Endothelial cell (in vitro differentiated cells): ENCODE measurements around the gene SLC25A46. TPM values are rescaled to one million over a fixed set of nuclear protein-coding genes. Genes with fewer than 3 reads are reported as not detected.
"Not testable (repeated sequence)": the region's sequence is repeated elsewhere in the genome, so short reads cannot be mapped to it uniquely, and the experiment has no call there.

ENCODE experiments used
- DNase-seq: peaks from one replicate; pipeline ENCODE4 v3.0.0; 2021; ENCODE audit warnings: low spot score
- H3K27ac Mint-ChIP-seq: one replicate; pipeline ENCODE4 v1.8.0; 2021; ENCODE audit warnings: mixed read lengths, inconsistent platforms; ENCODE audit not compliant: unreplicated experiment
- H3K27me3 Mint-ChIP-seq: one replicate; pipeline ENCODE4 v1.8.0; 2021; ENCODE audit warnings: mild to moderate bottlenecking, moderate library complexity, mixed read lengths, inconsistent platforms; ENCODE audit not compliant: unreplicated experiment
- H3K36me3 Mint-ChIP-seq: one replicate; pipeline ENCODE4 v1.8.0; 2021; ENCODE audit warnings: mild to moderate bottlenecking, low read depth, mixed read lengths, inconsistent platforms; ENCODE audit not compliant: unreplicated experiment
- H3K4me1 Mint-ChIP-seq: one replicate; pipeline ENCODE4 v1.8.0; 2021; ENCODE audit warnings: mild to moderate bottlenecking, mixed read lengths, inconsistent platforms; ENCODE audit not compliant: unreplicated experiment
- H3K4me3 Mint-ChIP-seq: one replicate; pipeline ENCODE4 v1.8.0; 2021; ENCODE audit warnings: mild to moderate bottlenecking, mixed read lengths, inconsistent platforms; ENCODE audit not compliant: unreplicated experiment
- H3K9me3 Mint-ChIP-seq: one replicate; pipeline ENCODE4 v1.8.0; 2021; ENCODE audit warnings: mixed read lengths, inconsistent platforms; ENCODE audit not compliant: unreplicated experiment
- total RNA-seq: library from RNA; stranded (reverse); fragmentation: NEBNext Ultra II Directional; extraction: Animal tissue kit (Norgen Biotek cat#: 25700); gene quantifications from one replicate; pipeline ENCODE4 v1.2.1, GENCODE V29; 2021; ENCODE audit not compliant: unreplicated experiment
- TF ChIP-seq, protein P1 (sequence below): fragments of 200-600 bp; sonication (generic); IDR thresholded peaks from one replicate; pipeline ENCODE4 v1.5.0; 2021; ENCODE audit warnings: antibody characterized with exemption; ENCODE audit not compliant: unreplicated experiment

The SLC25A46 gene
- total RNA-seq, 1 donor from 2014 or later = 31.6 TPM

DNA sequence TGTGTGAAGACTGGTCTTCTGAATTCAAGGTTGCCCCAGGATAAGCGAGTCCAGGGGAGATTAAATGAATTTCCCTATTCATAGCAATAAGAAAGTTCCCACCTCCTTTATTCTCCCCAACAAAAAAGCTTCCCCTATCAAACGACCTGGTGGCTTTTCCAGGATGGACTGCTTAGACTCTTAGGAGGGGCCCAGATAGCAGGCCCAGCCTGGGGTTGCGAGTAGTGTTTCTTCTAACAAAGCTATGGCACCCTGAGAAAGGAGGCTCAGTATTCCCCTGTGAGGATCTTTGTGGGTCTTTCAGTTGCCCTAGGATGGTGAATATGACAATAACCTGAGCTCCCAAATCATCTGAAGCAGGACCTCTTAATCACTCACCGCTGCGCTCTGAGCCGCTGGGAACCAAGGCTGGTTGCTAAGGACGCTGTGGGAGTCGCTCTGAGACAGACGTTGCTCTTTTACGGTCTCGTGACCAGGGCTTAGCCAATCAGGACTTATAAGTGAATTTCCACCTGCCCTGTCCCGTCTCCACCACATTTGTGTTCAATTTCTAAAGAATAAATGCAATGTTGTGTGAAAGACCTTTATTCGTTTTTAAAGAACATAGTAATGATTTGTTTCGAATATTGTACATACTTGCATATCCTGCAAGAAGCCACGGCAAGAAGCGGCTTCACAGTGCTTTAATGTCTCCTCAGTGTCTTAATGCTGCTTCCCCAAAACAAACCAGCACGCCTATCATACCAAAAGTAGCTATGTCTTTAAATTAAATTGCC lies 12.4 kb upstream of the SLC25A46 start, which contains the start of gene TMEM232:
TSS of gene TMEM232 (minus strand) at position 423 of the 776 bp plus-strand sequence. CDS start 59,319 bp downstream, outside the sequence.
- DNase-seq = peak; percentile 73
- no peaks in the 10 kb centered on the region for H3K9me3 Mint-ChIP-seq
- peak within 1 kb of the TSS; percentile 67 for H3K27ac Mint-ChIP-seq
- H3K36me3 Mint-ChIP-seq = no peaks in the 10 kb centered on the region
- TF ChIP-seq, protein P1, sequence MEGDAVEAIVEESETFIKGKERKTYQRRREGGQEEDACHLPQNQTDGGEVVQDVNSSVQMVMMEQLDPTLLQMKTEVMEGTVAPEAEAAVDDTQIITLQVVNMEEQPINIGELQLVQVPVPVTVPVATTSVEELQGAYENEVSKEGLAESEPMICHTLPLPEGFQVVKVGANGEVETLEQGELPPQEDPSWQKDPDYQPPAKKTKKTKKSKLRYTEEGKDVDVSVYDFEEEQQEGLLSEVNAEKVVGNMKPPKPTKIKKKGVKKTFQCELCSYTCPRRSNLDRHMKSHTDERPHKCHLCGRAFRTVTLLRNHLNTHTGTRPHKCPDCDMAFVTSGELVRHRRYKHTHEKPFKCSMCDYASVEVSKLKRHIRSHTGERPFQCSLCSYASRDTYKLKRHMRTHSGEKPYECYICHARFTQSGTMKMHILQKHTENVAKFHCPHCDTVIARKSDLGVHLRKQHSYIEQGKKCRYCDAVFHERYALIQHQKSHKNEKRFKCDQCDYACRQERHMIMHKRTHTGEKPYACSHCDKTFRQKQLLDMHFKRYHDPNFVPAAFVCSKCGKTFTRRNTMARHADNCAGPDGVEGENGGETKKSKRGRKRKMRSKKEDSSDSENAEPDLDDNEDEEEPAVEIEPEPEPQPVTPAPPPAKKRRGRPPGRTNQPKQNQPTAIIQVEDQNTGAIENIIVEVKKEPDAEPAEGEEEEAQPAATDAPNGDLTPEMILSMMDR = no peak
- H3K4me1 Mint-ChIP-seq = no peaks in the 10 kb centered on the region
- no peaks in the 10 kb centered on the region for H3K27me3 Mint-ChIP-seq
- peak within 1 kb of the TSS; percentile 90 for H3K4me3 Mint-ChIP-seq

DNA sequence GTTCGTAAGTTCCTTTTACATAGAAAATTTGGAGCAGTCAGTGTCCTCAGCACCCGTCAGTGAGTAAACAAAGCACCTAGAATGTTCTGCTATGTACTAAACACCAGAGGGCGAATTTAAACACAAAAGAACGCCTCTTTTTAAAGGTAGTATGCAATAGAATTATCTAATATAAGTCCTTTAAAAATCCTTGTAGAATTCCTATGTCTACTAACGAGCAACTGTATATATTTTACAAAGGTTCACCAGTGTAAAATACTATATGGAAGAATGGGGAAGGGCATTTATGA lies 11.8 kb upstream of the SLC25A46 start:
- Mint-ChIP-seq H3K4me1 (no peaks in the 10 kb centered on the region), H3K27ac (peak overlapping the region; percentile 67), H3K9me3 (no peaks in the 10 kb centered on the region), H3K27me3 (no peaks in the 10 kb centered on the region), H3K4me3 (peak overlapping the region; percentile 90), H3K36me3 (peaks cover 2% of the 10 kb centered on the region)
- no peak for DNase-seq
- TF ChIP-seq, protein P1 = no peak

DNA sequence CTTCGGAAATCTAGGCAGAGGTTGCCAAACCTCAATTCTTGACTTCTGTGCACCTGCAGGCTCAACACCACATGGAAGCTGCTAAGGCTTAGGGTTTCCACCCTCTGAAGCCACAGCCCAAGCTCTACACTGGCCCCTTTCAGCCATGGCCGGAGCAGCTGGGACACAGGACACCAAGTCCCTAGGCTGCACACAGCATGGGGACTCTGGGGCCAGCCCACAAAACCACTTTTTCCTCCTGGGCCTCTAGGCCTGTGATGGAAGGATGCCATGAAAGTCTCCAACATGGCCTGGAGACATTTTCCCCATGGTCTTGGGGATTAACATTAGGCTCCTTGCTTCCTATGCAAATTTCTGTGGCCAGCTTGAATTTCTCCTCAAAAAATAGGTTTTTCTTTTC lies 7.3 kb upstream of the SLC25A46 start:
- not testable (repeated sequence) for H3K9me3 Mint-ChIP-seq, H3K4me1 Mint-ChIP-seq

DNA sequence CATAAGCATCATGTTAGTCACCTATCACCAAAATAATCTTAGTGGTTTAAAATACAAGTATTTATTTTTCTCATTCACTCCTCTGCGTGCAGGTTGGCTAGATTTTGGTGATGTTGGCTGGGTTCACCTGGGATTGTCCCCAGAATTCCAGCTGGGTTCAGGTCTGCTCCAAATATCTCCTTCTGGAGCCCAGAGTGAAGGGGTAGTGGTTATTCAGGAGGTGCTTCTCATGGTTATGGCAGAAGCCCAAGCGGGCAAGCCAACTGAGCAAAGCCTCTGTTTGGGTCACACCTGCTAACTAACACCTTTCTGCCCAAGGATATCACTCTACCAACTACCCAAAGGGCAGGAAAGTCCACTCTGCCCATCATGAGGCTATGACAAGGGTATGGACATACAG lies 4.7 kb upstream of the SLC25A46 start:
- no peak for DNase-seq
- Mint-ChIP-seq H3K4me1 (peaks cover 6% of the 10 kb centered on the region), H3K9me3 (no peaks in the 10 kb centered on the region), H3K27ac (no peak overlapping the region), H3K36me3 (peaks cover 8% of the 10 kb centered on the region), H3K27me3 (peaks cover 11% of the 10 kb centered on the region), H3K4me3 (no peak overlapping the region)
- TF ChIP-seq, protein P1 = no peak

More for the DNA sequence above, 7.3 kb upstream of the SLC25A46 start:
- H3K36me3 Mint-ChIP-seq, H3K27me3 Mint-ChIP-seq, DNase-seq, H3K4me3 Mint-ChIP-seq, H3K27ac Mint-ChIP-seq: not testable (repeated sequence)

DNA sequence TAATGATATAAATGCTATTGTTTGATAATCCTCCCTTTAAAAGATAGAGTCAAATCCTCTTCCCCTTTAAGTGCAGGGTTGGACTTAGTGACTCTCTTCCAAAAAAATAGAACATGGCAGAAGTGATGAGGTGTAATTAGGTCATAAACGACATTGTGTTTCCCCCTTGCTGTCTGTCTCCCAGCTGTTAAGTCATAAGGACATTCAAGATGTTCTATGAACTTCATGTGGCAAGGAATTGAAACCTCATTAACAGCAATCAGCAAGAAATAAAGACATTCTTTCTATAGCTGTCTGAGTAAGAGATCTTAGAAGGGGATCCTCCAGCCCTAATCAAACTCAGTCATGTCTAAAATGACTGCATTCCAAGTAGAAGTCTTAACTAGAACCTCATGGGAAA lies 3.3 kb upstream of the SLC25A46 start:
- no peak overlapping the region for H3K27ac Mint-ChIP-seq
- peaks cover 10% of the 10 kb centered on the region for H3K4me1 Mint-ChIP-seq
- TF ChIP-seq, protein P1 = no peak
- no peak for DNase-seq
- no peak overlapping the region for H3K4me3 Mint-ChIP-seq
- H3K36me3 Mint-ChIP-seq = peaks cover 8% of the 10 kb centered on the region
- no peaks in the 10 kb centered on the region for H3K9me3 Mint-ChIP-seq
- H3K27me3 Mint-ChIP-seq = peaks cover 11% of the 10 kb centered on the region
